CD14-positive monocyte (primary cell): ENCODE results near the gene NDRG3. TPM values are rescaled to one million over a fixed set of nuclear protein-coding genes. Genes with fewer than 3 reads are reported as not detected.

Source experiments
- DNase-seq, 3 donors: peaks; one replicate each; pipeline ENCODE4 v3.0.0-alpha.2; 2011 to 2022
- H2AFZ ChIP-seq: 2 replicates; pipeline ENCODE4 v1.6.0; 2012; ENCODE audit warnings: mild to moderate bottlenecking, low read depth, low read length, inconsistent platforms; ENCODE audit not compliant: insufficient read depth, poor library complexity, severe bottlenecking
- H3K27ac ChIP-seq, 2 donors: 1 replicate in 1 of 2; 2 replicates in 1 of 2; pipeline ENCODE4 v1.5.1; 2012 to 2013; ENCODE audit warnings: low read length in 2 of 2, control low read depth in 1 of 2, inconsistent platforms in 1 of 2, low read depth in 1 of 2, mild to moderate bottlenecking in 1 of 2
- H3K27me3 ChIP-seq, 2 donors: one replicate each; pipeline versions ENCODE4 v1.6.0 to v1.6.1; 2011 to 2013; ENCODE audit warnings: low read length in 2 of 2; ENCODE audit not compliant: control insufficient read depth in 2 of 2, insufficient read depth in 2 of 2
- H3K36me3 ChIP-seq, 2 donors: replicated peaks in 1 of 2; 1 replicate in 1 of 2; 2 replicates in 1 of 2; pipeline versions ENCODE4 v1.5.1 to v1.6.1; 2012 to 2013; ENCODE audit warnings: low read length in 2 of 2, control low read depth in 1 of 2, inconsistent platforms in 1 of 2, mild to moderate bottlenecking in 1 of 2; ENCODE audit not compliant: insufficient read depth in 2 of 2, control insufficient read depth in 1 of 2
- H3K4me1 ChIP-seq, 2 donors: 1 replicate in 1 of 2; 2 replicates in 1 of 2; pipeline versions ENCODE4 v1.5.1 to v1.6.1; 2012 to 2013; ENCODE audit warnings: low read length in 2 of 2, control low read depth in 1 of 2, inconsistent platforms in 1 of 2, mild to moderate bottlenecking in 1 of 2, moderate library complexity in 1 of 2; ENCODE audit not compliant: insufficient read depth in 2 of 2, control insufficient read depth in 1 of 2
- H3K4me2 ChIP-seq: replicated peaks from 2 replicates; pipeline ENCODE3; 2012; ENCODE audit warnings: low read length, moderate library complexity, mild to moderate bottlenecking; ENCODE audit not compliant: poor library complexity, severe bottlenecking; ENCODE audit errors: extremely low read depth
- H3K4me3 ChIP-seq, 3 experiments: fragments of 200-600 bp in 1 of 3; sonication (generic) in 1 of 3; replicated peaks in 1 of 3; 1 replicate in 2 of 3; 2 replicates in 1 of 3; pipeline ENCODE4 v1.5.1; 2011 to 2013; ENCODE audit warnings: low read length in 3 of 3, mild to moderate bottlenecking in 3 of 3, control low read depth in 2 of 3, low read depth in 2 of 3, inconsistent platforms in 1 of 3, moderate library complexity in 1 of 3
- H3K79me2 ChIP-seq: 2 replicates; pipeline ENCODE4 v1.6.0; 2012; ENCODE audit warnings: mild to moderate bottlenecking, control low read depth, inconsistent platforms, low read length, moderate library complexity; ENCODE audit not compliant: insufficient read depth
- H3K9ac ChIP-seq: 2 replicates; pipeline ENCODE4 v1.6.0; 2017; ENCODE audit warnings: low read length, mild to moderate bottlenecking; ENCODE audit not compliant: insufficient read depth, poor library complexity, severe bottlenecking
- H3K9me3 ChIP-seq, 2 donors: replicated peaks in 1 of 2; 1 replicate in 1 of 2; 2 replicates in 1 of 2; pipeline versions ENCODE4 v1.5.1 to v1.6.1; 2012 to 2013; ENCODE audit warnings: low read length in 2 of 2, control low read depth in 1 of 2; ENCODE audit not compliant: control insufficient read depth in 1 of 2, insufficient read depth in 1 of 2
- H4K20me1 ChIP-seq: 2 replicates; pipeline ENCODE4 v1.6.0; 2012; ENCODE audit warnings: mild to moderate bottlenecking, low read length, control low read depth, moderate library complexity; ENCODE audit not compliant: insufficient read depth
- H3K27ac Mint-ChIP-seq, 7 donors: one replicate each; pipeline ENCODE4 v1.8.0; 2020; ENCODE audit warnings: mild to moderate bottlenecking in 7 of 7, mixed read lengths in 7 of 7, moderate library complexity in 6 of 7, inconsistent platforms in 2 of 7
- H3K27me3 Mint-ChIP-seq, 3 donors: one replicate each; pipeline ENCODE4 v1.8.0; 2021 to 2022; ENCODE audit warnings: low read depth in 3 of 3, mild to moderate bottlenecking in 3 of 3, mixed read lengths in 3 of 3, moderate library complexity in 3 of 3, inconsistent platforms in 1 of 3
- H3K36me3 Mint-ChIP-seq, 2 donors: one replicate each; pipeline ENCODE4 v1.8.0; 2020; ENCODE audit warnings: mixed read lengths in 2 of 2, inconsistent platforms in 1 of 2, mild to moderate bottlenecking in 1 of 2
- H3K4me1 Mint-ChIP-seq: one replicate; pipeline ENCODE4 v1.8.0; 2020; ENCODE audit warnings: mild to moderate bottlenecking, mixed read lengths
- H3K4me3 Mint-ChIP-seq, 2 donors: one replicate each; pipeline ENCODE4 v1.8.0; 2020; ENCODE audit warnings: mild to moderate bottlenecking in 2 of 2, mixed read lengths in 2 of 2, moderate library complexity in 1 of 2
- H3K9me3 Mint-ChIP-seq, 7 donors: one replicate each; pipeline ENCODE4 v1.8.0; 2020 to 2022; ENCODE audit warnings: mixed read lengths in 7 of 7, mild to moderate bottlenecking in 6 of 7, moderate library complexity in 6 of 7, inconsistent platforms in 2 of 7
- CTCF ChIP-seq: fragments of 200-600 bp; IDR thresholded peaks from one replicate; pipeline ENCODE4 v1.8.0; 2022; ENCODE audit warnings: antibody characterized with exemption, mild to moderate bottlenecking
- WGBS: methylation state at CpG from one replicate; pipeline ENCODE4 v1.1.5; 2013; ENCODE audit warnings: missing lambda C conversion rate; ENCODE audit not compliant: insufficient coverage; 5-methylcytosine and 5-hydroxymethylcytosine counted together
- intact Hi-C, 2 donors: fragments of 100-400 bp; cut with micrococcal nuclease; formaldehyde crosslinking; loops; one replicate each; pipeline versions ENCODE4 v1.15.0 to v1.15.1; 2023
- polyA plus RNA-seq, 3 donors: library from polyadenylated mRNA; depleted of rRNA in 1 of 3; unstranded in 2 of 3; stranded (reverse) in 1 of 3; fragments of 300-500 nt in 2 of 3; fragments of >200 nt in 1 of 3; fragmentation: Illumina TruSeq in 2 of 3; gene quantifications; 1 replicate in 2 of 3; 2 replicates in 1 of 3; pipeline ENCODE4 v1.2.3, GENCODE V29; 2012 to 2021

NDRG3 gene
- polyA plus RNA-seq, 3 donors = 16.0 to 23.2 (median 21.7) TPM

GRCh38 chr20:36775826-36776225 is 29.9 kb upstream of the NDRG3 start:
- Histone ChIP-seq H3K4me2 (no peak overlapping the region), H3K9me3 (no peaks in the 10 kb centered on the region), H3K9ac (no peak overlapping the region), H2AFZ (no peak overlapping the region), H4K20me1 (no peaks in the 10 kb centered on the region), H3K4me1 (peaks cover 20 to 33% of the 10 kb centered on the region in 2 donors), H3K27me3 (no peaks in the 10 kb centered on the region), H3K4me3 (no peak overlapping the region), H3K36me3 (no peaks in the 10 kb centered on the region), H3K27ac (no peak overlapping the region), H3K79me2 (peaks cover 24% of the 10 kb centered on the region)
- WGBS = 11% methylated on average over 2 of the region's 3 CpGs
- Mint-ChIP-seq H3K4me1 (peaks cover 28% of the 10 kb centered on the region), H3K4me3 (no peak overlapping the region), H3K27ac (peak overlapping the region in 6 of 7 donors; percentile 9 to 84 (median 74)), H3K27me3 (peaks cover 0 to 2% (median 0%) of the 10 kb centered on the region in 3 donors), H3K9me3 (no peaks in the 10 kb centered on the region), H3K36me3 (peaks cover 3 to 4% of the 10 kb centered on the region in 2 donors)
- peak in 1 of 3 donors; percentile 22 for DNase-seq
- intact Hi-C loops = loop anchor here in 1 of 2 donors (10.0 kb wide), 3 partner anchors 89 to 311 kb away; a partner anchor contains a TSS
- no peak for TF ChIP-seq CTCF

- no peak for DNase-seq
- peaks cover 0 to 2% (median 0%) of the 10 kb centered on the region in 3 donors for H3K27me3 Mint-ChIP-seq
- peaks cover 26% of the 10 kb centered on the region for H3K79me2 ChIP-seq
- H3K4me3 ChIP-seq = no peak overlapping the region
- TF ChIP-seq CTCF = no peak
- no peaks in the 10 kb centered on the region for H3K27me3 ChIP-seq
- no peaks in the 10 kb centered on the region for H4K20me1 ChIP-seq
- no peak overlapping the region for H3K4me3 Mint-ChIP-seq
- WGBS = no CpG with 5 or more reads among the region's 2 CpGs
- H3K36me3 Mint-ChIP-seq = peaks cover 8% of the 10 kb centered on the region in 2 donors
- H3K27ac ChIP-seq = no peak overlapping the region
- H3K9ac ChIP-seq = no peak overlapping the region
- no peaks in the 10 kb centered on the region for H3K36me3 ChIP-seq
- H3K4me1 Mint-ChIP-seq = peaks cover 30% of the 10 kb centered on the region
- H3K9me3 ChIP-seq = no peaks in the 10 kb centered on the region
- no peaks in the 10 kb centered on the region for H3K9me3 Mint-ChIP-seq
- H3K4me1 ChIP-seq = peaks cover 20 to 33% of the 10 kb centered on the region in 2 donors
- H3K27ac Mint-ChIP-seq = peak overlapping the region in 2 of 7 donors; percentile 25 to 94
- intact Hi-C loops = loop anchor here in 1 of 2 donors (10.0 kb wide), 3 partner anchors 90 to 310 kb away; a partner anchor contains a TSS
- no peak overlapping the region for H3K4me2 ChIP-seq
- peak overlapping the region; percentile 93 for H2AFZ ChIP-seq
Measured at GRCh38 chr20:36775196-36775595, 29.3 kb upstream of the NDRG3 start.
